OCI-LY7 (cell line): ENCODE measurements around the gene POLR1C. TPM values are rescaled to one million over a fixed set of nuclear protein-coding genes. Genes with fewer than 3 reads are reported as not detected.

Experiments used
- BruUV-seq: library from RNA; stranded (reverse); fragments of 400-500 nt; replicated peaks from 2 replicates; lab custom pipeline; 2021; lab: Mats Ljungman, UMichigan
- CTCF ChIA-PET: fragments of 300-600 bp; sonication (Branson Sonifier 250); formaldehyde crosslinking; loops from one replicate; lab custom pipeline; 2022; ENCODE audit warnings: antibody characterized with exemption; ENCODE audit not compliant: unreplicated experiment; lab: Charles Lee
- POLR2A ChIA-PET: fragments of 300-600 bp; sonication (Branson Sonifier 250); formaldehyde crosslinking; loops from one replicate; lab custom pipeline; 2022; ENCODE audit warnings: antibody characterized with exemption; lab: Charles Lee
- DNase-seq: peaks from one replicate; pipeline ENCODE4 v3.0.0-alpha.2; 2015; ENCODE audit warnings: low spot score
- H2AFZ ChIP-seq: fragments of 200-600 bp; sonication (generic), shearing (Covaris generic); 2 replicates; pipeline ENCODE4 v1.6.1; 2014; ENCODE audit warnings: mild to moderate bottlenecking, antibody characterized with exemption, low read length, moderate library complexity
- H3K27ac ChIP-seq: fragments of 200-600 bp; sonication (generic); 2 replicates; pipeline ENCODE4 v1.5.1; 2014; ENCODE audit warnings: mixed run types, low read depth, mild to moderate bottlenecking, moderate library complexity, low read length, inconsistent platforms; ENCODE audit not compliant: poor library complexity, severe bottlenecking
- H3K36me3 ChIP-seq: fragments of 200-600 bp; sonication (generic); 2 replicates; pipeline ENCODE4 v1.6.1; 2014; ENCODE audit warnings: mild to moderate bottlenecking, antibody characterized with exemption, low read length, moderate library complexity, mixed read lengths; ENCODE audit not compliant: insufficient read depth
- H3K4me1 ChIP-seq: fragments of 200-600 bp; sonication (generic); 2 replicates; pipeline ENCODE4 v1.5.1; 2014; ENCODE audit warnings: mild to moderate bottlenecking, low read length; ENCODE audit not compliant: insufficient read depth, poor library complexity, severe bottlenecking
- H3K4me2 ChIP-seq: fragments of 200-600 bp; sonication (generic); 2 replicates; pipeline ENCODE4 v1.6.1; 2014; ENCODE audit warnings: mild to moderate bottlenecking, low read length
- H3K4me3 ChIP-seq: fragments of 200-600 bp; sonication (generic); 2 replicates; pipeline ENCODE4 v1.5.1; 2014; ENCODE audit warnings: mild to moderate bottlenecking, low read depth, low read length; ENCODE audit not compliant: poor library complexity, severe bottlenecking
- H3K79me2 ChIP-seq: fragments of 200-600 bp; sonication (generic); 2 replicates; pipeline ENCODE4 v1.6.1; 2016; ENCODE audit warnings: low read depth, mild to moderate bottlenecking, low read length, moderate library complexity, mixed read lengths; ENCODE audit not compliant: insufficient read depth
- H3K9me2 ChIP-seq: fragments of 200-600 bp; sonication (generic); 2 replicates; pipeline ENCODE4 v1.6.1; 2016; ENCODE audit warnings: mild to moderate bottlenecking, low read length, mixed read lengths; ENCODE audit not compliant: insufficient read depth
- H3K9me3 ChIP-seq: fragments of 200-600 bp; sonication (generic); 2 replicates; pipeline ENCODE4 v1.6.1; 2014; ENCODE audit warnings: mild to moderate bottlenecking, mixed run types, low read length, mixed read lengths
- H4K20me1 ChIP-seq: fragments of 200-600 bp; sonication (generic); 2 replicates; pipeline ENCODE4 v1.6.1; 2014; ENCODE audit warnings: mild to moderate bottlenecking, antibody characterized with exemption, low read length, moderate library complexity, mixed read lengths; ENCODE audit not compliant: insufficient read depth
- EZH2phosphoT487 ChIP-seq: fragments of 200-600 bp; sonication (generic); IDR thresholded peaks from 2 replicates; pipeline ENCODE4 v1.6.1; 2018; ENCODE audit warnings: low read depth, borderline replicate concordance, mild to moderate bottlenecking, mixed run types, antibody characterized with exemption, low read length, moderate library complexity, mixed read lengths
- intact Hi-C: fragments of 100-400 bp; cut with micrococcal nuclease; formaldehyde crosslinking; loops from one replicate; pipeline ENCODE4 v1.10.0; 2022; ENCODE audit not compliant: unreplicated experiment
- total RNA-seq, 2 experiments: library from RNA; depleted of rRNA in 1 of 2; stranded (reverse); fragments of >200 nt in 1 of 2; shearing (Covaris generic) in 1 of 2; gene quantifications; 2 replicates each; pipeline ENCODE4 v1.2.3, GENCODE V29; 2014 to 2022
- TF ChIP-seq, protein P1 (sequence below): fragments of 200-600 bp; sonication (generic); conservative IDR thresholded peaks from 2 replicates; pipeline ENCODE4 v1.5.1; 2014; ENCODE audit warnings: mild to moderate bottlenecking, antibody characterized with exemption, low read length, moderate library complexity, mixed read lengths

POLR1C gene
- total RNA-seq, 2 experiments from 2014 or later: 40.7 to 41.2 TPM

GRCh38 chr6:43504756-43505593 is 11.9 kb upstream of the POLR1C start:
- BruUV-seq: no TSS peak
- H3K9me3 ChIP-seq: no peaks in the 10 kb centered on the region
- H3K27ac ChIP-seq: no peak overlapping the region
- no peak overlapping the region for H3K4me2 ChIP-seq
- no peaks in the 10 kb centered on the region for H3K9me2 ChIP-seq
- intact Hi-C loops: loop anchor here (10.0 kb wide), 1 partner anchor 430 kb away; the partner anchor contains the start of gene PTK7
- ChIA-PET CTCF (no interaction called here), POLR2A (interaction anchor here (0.5 to 1.5 kb wide), 5 partner anchors 27 to 757 kb away, joined by 3 to 7 read pairs (median 4); partner anchors contain the start of gene TJAP1)
- H3K36me3 ChIP-seq: peaks cover 42% of the 10 kb centered on the region
- no peak overlapping the region for H3K4me3 ChIP-seq
- H3K4me1 ChIP-seq: no peaks in the 10 kb centered on the region
- H4K20me1 ChIP-seq: no peaks in the 10 kb centered on the region
- no peaks in the 10 kb centered on the region for H3K79me2 ChIP-seq
- no peak for DNase-seq
- no peak overlapping the region for H2AFZ ChIP-seq
- TF ChIP-seq, protein P1, sequence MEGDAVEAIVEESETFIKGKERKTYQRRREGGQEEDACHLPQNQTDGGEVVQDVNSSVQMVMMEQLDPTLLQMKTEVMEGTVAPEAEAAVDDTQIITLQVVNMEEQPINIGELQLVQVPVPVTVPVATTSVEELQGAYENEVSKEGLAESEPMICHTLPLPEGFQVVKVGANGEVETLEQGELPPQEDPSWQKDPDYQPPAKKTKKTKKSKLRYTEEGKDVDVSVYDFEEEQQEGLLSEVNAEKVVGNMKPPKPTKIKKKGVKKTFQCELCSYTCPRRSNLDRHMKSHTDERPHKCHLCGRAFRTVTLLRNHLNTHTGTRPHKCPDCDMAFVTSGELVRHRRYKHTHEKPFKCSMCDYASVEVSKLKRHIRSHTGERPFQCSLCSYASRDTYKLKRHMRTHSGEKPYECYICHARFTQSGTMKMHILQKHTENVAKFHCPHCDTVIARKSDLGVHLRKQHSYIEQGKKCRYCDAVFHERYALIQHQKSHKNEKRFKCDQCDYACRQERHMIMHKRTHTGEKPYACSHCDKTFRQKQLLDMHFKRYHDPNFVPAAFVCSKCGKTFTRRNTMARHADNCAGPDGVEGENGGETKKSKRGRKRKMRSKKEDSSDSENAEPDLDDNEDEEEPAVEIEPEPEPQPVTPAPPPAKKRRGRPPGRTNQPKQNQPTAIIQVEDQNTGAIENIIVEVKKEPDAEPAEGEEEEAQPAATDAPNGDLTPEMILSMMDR: no peak
- TF ChIP-seq EZH2phosphoT487: no peak

- DNase-seq: no peak
- no TSS peak for BruUV-seq
- Histone ChIP-seq H3K9me2 (no peaks in the 10 kb centered on the region), H3K4me3 (no peak overlapping the region), H3K9me3 (no peaks in the 10 kb centered on the region), H4K20me1 (no peaks in the 10 kb centered on the region), H3K36me3 (peaks cover 40% of the 10 kb centered on the region), H3K4me1 (no peaks in the 10 kb centered on the region), H3K4me2 (no peak overlapping the region), H3K27ac (no peak overlapping the region), H3K79me2 (no peaks in the 10 kb centered on the region), H2AFZ (no peak overlapping the region)
- intact Hi-C loops: loop anchor here (1.0 to 10.0 kb wide), 2 partner anchors 242 to 431 kb away; partner anchors contain the start of gene PTK7
- POLR2A ChIA-PET: interaction anchor here (0.6 to 1.5 kb wide), 4 partner anchors 28 to 555 kb away, joined by 3 to 7 read pairs (median 4); partner anchors contain the start of gene TJAP1
- CTCF ChIA-PET: interaction anchor here (1.4 kb wide), 1 partner anchor 10 kb away, joined by 4 read pairs; no protein-coding TSS in a partner anchor
- TF ChIP-seq EZH2phosphoT487: no peak
- TF ChIP-seq, protein P1: no peak
Observed at GRCh38 chr6:43505718-43506117, 11.2 kb upstream of the POLR1C start.
